ENCODE results near the gene TRIM17.

TRIM17 gene

DNA sequence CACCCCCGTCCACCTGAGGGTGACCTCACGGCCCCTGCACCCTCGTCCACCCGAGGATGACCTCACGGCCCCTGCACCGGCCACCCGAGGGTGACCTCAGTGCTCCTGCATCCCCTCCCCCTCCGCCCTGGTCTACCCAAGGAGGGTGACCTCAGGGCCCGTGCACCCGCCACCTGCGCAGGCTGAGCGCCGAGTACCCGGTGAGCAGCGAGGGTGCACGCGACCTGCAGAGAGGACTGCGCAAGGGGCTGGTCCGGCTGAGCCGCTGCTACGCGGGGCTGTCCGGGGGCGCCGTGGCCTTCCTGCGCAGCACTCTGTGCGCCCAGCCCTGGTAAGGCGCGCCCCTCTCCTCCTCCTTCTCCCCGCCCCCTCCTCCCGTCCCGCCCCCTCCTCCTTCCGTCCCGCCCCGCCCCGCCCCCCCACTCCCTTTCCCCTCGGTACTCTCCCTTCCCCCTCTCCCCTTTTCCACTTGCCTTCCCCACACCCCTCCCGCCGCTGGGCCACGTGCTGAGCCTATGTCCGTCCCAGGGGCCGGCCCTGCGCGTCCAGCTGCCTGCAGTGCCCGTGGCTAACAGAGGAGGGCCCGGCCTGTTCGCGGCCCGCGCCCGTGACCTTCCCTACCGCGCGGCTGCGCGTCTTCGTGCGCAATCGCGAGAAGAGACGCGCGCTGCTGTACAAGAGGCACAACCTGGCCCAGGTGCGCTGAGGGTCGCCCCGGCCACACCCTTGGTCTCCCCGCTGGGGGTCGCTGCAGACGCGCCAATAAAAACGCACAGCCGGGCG, 38.4 kb downstream of the TRIM17 start:
- FAIRE-seq: no peak

DNA sequence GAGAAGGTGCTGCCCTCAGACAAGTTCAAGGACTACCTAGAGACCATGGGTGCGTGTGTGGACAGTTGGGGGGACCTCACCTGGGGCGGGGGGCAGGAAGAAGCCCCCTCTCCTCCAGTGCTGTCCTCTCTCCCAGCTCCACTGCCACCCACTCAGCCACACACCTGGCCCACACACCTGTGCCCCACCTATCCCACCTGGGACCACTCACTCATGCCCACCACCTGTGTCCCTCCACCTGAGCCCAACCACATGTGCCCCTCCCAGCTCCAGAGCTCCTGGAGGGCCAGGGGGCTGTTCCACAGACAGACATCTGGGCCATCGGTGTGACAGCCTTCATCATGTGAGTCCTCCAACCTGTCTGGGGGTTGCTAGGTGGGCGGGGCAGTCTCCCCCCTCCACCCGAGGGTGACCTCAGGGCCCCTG, 39.0 kb downstream of the TRIM17 start:
- FAIRE-seq: no peak

DNA sequence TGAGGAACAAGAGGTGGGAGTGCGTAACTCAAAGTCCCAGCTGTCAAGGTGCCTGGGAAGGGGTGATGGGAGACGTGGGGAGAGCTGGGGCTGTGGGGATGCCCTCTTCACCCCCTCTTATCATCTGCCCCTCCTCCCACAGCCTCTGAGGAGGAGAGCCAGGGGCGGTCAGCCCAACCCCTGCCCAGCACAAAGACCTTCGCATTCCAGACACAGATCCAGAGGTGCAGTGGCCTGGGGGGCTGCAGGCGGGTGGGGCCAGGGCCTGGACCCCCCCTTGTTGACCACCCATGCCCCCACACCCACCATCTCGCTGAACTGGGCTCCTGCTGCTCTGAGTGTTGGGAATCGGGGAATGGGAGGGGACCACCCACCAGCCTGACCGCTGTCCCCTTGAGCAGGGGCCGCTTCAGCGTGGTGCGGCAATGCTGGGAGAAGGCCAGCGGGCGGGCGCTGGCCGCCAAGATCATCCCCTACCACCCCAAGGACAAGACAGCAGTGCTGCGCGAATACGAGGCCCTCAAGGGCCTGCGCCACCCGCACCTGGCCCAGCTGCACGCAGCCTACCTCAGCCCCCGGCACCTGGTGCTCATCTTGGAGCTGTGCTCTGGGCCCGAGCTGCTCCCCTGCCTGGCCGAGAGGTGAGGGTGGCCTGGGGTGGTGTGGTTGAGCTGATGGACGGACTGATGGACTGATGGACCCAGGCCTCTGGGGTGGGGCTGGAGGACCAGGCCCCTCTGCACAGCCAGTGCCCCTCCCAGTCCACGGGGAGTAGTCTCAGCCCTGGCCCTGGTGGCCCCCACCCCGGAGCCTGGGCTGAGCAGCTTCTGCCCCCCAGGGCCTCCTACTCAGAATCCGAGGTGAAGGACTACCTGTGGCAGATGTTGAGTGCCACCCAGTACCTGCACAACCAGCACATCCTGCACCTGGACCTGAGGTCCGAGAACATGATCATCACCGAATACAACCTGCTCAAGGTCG, 39.7 kb downstream of the TRIM17 start:
- FAIRE-seq: no peak

DNA sequence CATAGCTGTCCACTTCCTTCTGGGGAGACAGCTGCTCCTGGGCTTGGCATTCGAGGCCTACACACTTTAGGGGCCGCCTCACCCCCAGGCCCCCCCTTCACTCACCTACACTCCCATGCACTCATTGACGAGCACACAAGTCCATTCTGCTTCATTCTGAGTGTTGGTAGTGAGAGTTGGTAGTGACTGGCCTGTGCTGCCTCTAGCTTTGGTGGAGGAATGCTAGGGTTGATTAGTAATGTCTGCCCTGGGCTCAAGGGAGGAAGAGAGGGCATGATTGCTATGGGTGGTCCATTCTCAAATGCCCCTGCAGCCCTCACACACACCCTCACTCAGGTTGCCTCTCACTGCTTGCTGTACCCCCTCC, 40.4 kb downstream of the TRIM17 start:
- FAIRE-seq: no peak

DNA sequence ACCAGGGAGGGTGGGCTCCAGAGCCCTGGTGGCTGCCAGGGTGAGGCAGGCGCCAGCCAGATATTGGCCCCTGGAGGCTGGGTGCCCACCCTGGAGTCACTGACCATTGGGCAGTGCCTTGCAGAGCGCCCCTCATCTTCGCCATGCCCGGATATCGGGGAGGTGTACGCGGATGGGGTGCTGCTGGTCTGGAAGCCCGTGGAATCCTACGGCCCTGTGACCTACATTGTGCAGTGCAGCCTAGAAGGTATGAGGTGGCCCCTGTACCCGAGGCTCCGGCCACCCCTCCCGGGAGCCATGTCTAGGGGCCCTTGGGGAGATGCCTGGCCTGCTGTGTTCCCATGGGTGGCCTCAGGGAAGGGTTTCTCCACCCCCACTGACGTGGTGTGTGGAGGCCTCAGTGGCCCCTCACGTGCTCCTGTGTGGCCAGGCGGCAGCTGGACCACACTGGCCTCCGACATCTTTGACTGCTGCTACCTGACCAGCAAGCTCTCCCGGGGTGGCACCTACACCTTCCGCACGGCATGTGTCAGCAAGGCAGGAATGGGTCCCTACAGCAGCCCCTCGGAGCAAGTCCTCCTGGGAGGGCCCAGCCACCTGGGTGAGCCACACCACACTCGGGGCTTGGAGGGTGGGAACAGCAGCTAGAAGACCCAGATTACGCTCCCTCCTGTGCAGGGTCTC, 40.9 kb downstream of the TRIM17 start:
- no peak for FAIRE-seq

DNA sequence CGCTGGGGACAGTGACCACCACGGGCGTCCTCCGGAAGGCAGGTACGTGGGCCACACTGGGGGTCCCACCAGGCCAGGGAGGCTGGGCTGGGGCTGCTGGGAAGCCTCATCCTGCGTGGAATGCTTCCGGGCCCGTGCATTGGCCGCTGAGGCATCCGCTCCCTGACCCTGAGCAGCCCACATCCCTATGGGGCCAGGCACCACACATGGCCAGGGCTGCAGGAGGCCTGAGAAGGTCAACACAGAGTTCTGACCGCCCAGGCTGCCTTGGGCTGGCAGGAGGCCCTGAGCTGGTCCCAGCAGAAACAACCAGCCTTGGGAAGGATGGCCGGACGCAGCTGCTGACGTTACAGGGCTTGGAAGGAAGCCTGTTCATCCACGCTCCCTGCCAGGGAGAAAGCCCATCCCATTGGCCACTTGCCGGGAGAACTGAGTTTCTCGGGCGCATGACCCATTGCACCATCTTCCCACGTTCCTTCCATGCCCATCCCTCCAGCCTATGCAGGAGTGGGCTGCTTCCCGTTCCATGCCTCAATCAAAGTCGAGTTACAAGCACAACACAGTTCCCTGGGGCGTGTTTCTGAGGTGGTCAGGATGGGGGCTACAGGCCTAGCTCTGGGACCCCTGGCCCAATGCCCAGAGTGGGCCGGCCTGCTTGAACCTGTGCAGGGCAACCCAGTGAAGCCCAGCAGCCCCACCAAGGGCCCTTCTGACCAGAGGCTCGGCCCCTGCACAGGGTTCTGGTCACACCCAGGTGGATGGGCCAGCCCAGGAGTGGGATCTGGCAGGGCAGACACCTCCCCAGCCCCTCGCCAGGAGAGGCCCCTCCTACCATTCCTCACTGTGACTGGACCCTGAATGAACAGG, 41.7 kb downstream of the TRIM17 start:
- no peak for FAIRE-seq

DNA sequence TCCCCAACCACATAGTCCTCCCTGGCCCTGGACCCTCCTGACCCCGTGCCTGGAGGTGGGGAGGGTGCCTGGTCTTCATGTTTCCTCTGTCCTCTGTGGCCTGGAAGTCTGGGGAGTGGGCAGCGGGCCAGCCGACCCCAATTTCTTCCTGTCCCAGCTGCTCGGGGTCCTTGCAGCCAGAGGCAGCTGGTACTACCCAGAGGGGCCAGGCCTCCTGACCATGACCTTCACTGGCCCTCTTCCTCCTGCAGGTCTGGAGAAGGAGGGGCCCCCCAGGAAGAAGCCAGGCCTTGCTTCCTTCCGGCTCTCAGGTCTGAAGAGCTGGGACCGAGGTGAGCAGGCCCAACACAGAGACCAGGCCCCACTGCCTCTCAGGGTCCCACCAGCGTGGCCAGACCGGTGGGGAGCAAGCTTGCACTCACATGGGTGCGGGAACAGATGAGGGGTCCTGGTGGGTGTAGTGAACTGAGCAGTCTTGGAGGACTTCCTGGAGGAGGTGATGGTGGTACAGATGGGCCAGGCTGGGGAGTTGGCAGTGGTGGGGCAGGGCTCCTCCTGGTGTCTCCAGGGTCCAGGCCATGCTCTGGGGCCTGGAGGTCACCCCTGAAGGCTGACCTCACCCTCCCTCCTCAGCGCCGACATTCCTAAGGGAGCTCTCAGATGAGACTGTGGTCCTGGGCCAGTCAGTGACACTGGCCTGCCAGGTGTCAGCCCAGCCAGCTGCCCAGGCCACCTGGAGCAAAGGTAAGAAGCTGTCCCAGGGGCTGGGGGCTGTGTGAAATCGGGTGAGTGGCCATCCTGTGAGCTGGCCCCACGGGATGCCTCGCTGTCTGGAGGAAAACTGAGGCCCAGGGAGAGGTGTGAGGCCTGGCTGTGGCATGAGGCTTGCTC, 42.7 kb downstream of the TRIM17 start:
- FAIRE-seq: no peak

DNA sequence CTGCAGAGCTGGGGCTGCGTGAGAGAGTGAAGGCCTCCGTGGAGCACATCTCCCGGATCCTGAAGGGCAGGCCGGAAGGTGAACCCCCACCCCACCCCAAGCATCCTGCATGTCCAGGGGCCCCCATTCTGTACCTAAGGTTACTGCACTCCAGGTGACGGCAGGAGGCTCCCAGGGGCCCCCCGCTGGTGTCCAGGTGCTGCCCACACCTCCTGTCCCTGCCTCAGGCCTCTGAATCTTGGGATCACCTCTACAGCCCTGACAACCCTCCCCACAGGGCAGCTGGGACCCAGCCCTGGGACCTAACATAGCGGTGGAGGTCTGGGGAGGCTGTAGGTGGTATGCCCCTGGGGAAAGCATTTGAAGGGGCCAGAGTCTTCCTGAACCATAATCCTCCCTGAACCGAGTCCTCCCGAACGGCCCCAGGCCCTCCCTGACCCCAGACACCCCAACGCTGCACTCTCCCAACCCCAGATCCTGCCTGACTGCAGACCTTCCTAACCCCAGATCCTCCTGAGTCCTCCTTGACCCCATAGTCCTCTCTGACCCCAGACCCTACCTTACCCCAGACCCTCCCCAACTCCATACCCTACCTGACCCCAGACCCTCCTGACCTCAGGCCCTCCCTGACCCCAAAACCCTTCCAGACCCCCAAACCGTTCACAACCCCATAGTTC, 43.5 kb downstream of the TRIM17 start:
- FAIRE-seq: no peak

DNA sequence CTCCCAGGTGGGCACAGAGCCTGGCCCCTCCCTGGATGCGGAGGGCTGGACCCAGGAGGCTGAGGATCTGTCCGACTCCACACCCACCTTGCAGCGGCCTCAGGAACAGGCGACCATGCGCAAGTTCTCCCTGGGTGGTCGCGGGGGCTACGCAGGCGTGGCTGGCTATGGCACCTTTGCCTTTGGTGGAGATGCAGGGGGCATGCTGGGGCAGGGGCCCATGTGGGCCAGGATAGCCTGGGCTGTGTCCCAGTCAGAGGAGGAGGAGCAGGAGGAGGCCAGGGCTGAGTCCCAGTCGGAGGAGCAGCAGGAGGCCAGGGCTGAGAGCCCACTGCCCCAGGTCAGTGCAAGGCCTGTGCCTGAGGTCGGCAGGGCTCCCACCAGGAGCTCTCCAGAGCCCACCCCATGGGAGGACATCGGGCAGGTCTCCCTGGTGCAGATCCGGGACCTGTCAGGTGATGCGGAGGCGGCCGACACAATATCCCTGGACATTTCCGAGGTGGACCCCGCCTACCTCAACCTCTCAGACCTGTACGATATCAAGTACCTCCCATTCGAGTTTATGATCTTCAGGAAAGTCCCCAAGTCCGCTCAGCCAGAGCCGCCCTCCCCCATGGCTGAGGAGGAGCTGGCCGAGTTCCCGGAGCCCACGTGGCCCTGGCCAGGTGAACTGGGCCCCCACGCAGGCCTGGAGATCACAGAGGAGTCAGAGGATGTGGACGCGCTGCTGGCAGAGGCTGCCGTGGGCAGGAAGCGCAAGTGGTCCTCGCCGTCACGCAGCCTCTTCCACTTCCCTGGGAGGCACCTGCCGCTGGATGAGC, 44.3 kb downstream of the TRIM17 start:
- no peak for FAIRE-seq

DNA sequence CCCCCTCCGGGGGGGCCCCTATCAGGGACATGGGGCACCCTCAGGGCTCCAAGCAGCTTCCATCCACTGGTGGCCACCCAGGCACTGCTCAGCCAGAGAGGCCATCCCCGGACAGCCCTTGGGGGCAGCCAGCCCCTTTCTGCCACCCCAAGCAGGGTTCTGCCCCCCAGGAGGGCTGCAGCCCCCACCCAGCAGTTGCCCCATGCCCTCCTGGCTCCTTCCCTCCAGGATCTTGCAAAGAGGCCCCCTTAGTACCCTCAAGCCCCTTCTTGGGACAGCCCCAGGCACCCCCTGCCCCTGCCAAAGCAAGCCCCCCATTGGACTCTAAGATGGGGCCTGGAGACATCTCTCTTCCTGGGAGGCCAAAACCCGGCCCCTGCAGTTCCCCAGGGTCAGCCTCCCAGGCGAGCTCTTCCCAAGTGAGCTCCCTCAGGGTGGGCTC, 44.9 kb downstream of the TRIM17 start:
- no peak for FAIRE-seq

DNA sequence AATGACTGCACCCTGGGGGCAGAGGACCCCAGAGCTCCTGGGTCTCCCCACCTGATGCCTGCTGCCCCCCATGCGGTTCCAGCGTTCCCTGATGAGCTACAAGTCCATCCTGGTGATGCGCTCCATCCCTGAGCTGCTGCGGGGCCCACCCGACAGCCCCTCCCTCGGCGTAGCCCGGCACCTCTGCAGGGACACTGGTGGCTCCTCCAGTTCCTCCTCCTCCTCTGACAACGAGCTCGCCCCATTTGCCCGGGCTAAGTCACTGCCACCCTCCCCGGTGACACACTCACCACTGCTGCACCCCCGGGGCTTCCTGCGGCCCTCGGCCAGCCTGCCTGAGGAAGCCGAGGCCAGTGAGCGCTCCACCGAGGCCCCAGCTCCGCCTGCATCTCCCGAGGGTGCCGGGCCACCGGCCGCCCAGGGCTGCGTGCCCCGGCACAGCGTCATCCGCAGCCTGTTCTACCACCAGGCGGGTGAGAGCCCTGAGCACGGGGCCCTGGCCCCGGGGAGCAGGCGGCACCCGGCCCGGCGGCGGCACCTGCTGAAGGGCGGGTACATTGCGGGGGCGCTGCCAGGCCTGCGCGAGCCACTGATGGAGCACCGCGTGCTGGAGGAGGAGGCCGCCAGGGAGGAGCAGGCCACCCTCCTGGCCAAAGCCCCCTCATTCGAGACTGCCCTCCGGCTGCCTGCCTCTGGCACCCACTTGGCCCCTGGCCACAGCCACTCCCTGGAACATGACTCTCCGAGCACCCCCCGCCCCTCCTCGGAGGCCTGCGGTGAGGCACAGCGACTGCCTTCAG, 45.5 kb downstream of the TRIM17 start:
- FAIRE-seq: no peak

DNA sequence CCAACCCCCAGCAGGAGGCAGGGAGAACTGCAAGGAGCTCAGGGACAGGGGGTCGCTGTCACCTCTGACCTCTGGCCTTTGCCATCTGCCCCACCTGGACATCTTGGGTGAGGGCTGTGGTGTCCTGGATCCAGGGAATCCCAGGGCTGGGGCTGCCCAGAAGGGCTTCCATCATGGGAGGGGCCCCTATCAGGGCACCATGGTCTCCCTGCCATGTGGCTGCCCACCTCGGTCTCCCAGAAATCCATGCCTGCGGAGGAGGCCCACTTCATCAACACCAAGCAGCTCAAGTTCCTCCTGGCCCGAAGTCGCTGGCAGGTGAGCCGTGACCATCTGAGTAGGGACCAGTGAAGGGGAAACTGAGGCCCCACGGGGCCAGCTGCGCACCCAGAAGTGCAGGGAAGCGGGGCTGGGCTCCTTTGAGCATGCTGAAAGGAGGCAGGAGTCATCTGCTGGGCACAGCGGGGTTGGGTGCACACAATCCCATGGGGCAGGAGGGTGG, 46.2 kb downstream of the TRIM17 start:
- no peak for FAIRE-seq

DNA sequence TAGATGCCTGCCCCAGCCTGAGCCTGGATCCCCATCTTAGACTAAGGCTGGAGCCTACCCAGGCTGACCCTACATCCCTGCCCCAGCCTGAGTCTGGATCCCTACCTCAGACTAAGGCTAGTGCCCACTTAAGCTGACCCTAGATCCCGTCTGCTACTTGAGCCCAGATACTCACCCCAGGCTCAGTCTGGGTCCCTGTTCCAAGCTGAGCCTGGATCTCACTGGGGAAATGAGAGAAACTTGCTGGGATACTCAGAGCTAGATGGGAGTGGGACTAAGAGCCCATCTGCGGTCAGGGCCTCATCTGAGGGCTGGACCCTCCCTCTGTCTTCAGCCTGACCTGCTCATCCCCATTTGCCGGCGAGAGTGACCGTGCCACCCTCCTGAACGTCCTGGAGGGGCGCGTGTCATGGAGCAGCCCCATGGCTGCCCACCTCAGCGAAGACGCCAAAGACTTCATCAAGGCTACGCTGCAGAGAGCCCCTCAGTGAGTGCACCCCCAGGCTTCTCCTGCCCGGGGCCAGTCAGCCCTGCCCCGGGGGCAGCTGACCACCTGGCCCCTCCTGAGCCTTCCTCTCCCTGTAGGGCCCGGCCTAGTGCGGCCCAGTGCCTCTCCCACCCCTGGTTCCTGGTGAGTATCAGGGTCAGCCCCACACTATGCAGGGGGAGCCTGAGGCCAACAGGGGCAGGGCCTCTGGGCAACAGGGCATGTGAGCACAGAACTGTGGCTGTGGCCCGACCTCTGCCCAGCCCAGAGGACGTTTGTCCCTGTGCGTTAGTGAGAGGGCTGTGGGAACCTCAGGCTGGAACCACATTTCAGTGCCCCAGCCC, 46.8 kb downstream of the TRIM17 start:
- no peak for FAIRE-seq

DNA sequence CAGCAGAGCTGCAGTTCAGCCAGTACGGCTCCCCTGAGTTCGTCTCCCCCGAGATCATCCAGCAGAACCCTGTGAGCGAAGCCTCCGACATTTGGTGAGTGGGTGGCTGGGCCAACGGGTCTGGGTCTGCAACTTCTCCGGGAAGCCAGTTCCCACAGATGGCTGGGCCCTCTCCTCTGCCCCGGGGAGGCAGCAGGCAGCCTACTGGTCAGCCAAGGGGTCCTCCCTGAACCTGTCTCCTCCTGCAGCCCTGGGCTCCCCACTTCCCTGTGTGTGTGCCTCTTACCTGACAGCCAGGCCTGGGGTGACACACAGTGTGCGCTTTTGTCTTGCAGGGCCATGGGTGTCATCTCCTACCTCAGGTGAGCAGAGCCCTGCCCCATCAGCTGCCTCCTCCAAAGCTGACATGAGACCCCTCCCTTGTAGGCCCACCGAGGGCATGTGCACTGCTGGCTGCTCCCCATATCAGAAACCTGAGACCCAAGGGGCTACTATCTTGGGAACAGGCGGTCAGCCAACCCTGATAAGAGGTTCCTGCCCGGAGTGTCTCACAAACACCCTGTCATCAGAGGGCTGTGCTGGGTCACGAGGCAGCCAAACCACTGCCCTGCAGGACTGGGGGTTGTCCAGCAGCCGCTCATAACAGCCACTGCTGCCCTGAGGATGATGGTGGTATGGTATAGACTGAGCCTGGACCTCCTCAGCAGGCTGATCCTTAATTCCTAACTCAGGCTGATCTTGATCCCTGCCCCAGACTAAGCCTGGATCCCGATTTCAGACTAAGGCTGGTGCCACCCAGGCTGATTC, 47.7 kb downstream of the TRIM17 start:
- no peak for FAIRE-seq

DNA sequence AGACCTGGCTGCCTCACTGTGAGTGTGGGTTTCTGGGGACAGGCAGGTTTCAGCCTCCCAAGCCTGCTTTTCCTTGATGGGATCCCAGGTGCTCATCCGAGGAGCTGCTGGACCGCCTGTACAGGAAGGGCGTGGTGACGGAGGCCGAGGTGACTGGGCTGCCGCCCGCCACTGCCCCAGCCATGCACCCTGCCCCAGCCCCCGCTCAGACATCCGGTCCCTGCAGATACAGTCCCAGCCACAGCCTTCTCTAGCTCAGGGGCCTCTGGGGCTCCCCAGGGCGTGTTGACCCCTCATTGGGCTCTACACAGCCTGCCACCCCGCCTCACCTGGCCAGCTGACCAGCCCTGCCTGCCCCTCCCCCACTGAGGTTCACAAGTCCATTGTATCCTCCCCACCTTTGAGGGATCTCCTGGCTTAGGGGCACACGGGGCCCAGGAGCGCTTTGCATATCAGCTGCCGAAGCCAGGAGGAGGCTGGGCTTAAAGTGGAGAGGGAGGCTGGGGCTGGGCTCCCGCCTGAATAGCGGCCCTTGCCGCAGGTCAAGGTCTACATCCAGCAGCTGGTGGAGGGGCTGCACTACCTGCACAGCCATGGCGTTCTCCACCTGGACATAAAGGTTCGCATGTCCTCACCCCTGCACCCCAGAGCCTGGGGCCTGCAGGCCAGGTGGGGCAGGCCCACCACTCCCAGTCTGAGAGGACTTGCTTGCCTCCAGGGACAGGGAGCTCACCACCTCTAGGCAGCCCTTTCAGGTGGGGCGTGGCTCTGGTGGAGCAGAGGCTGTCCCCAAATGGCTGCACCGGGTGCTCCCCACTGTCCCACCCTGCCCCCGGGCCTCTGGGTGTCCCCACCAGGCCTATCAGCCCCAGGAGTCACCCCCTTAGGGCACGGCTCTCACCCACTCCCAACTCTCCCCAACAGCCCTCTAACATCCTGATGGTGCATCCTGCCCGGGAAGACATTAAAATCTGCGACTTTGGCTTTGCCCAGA, 48.6 kb downstream of the TRIM17 start:
- FAIRE-seq: no peak

Measured in TTC549 (cell line).